Vagina (tissue), 2 donors: ENCODE results near the gene CFAP52. TPM values are rescaled to one million over a fixed set of nuclear protein-coding genes. Genes with fewer than 3 reads are reported as not detected.
"Not testable (repeated sequence)": the region's sequence is repeated elsewhere in the genome, so short reads cannot be mapped to it uniquely, and the experiment has no call there.

Experiments used
- DNase-seq, 2 donors: peaks; one replicate each; pipeline ENCODE4 v3.0.0-alpha.2; 2017; ENCODE audit errors: extremely low spot score in 2 of 2
- H3K27ac ChIP-seq: fragments of 200-600 bp; sonication (generic); one replicate; pipeline ENCODE4 v1.5.1; 2019
- H3K27me3 ChIP-seq: fragments of 200-600 bp; sonication (generic); one replicate; pipeline ENCODE4 v1.5.1; 2019
- H3K36me3 ChIP-seq, 2 donors: fragments of 200-600 bp; sonication (generic); one replicate each; pipeline ENCODE4 v1.5.1; 2017 to 2019
- H3K4me1 ChIP-seq: fragments of 200-600 bp; sonication (generic); one replicate; pipeline ENCODE4 v1.5.1; 2019
- H3K4me3 ChIP-seq, 2 donors: fragments of 200-600 bp; sonication (generic); 1 replicate in 1 of 2; 2 replicates in 1 of 2; pipeline ENCODE4 v1.5.1; 2016 to 2019
- H3K9me3 ChIP-seq: fragments of 200-600 bp; sonication (generic); one replicate; pipeline ENCODE4 v1.5.1; 2019
- CTCF ChIP-seq, 3 experiments: fragments of 450-650 bp in 2 of 3; fragments of 200-600 bp in 1 of 3; sonication (generic) in 1 of 3; IDR thresholded peaks; one replicate each; pipeline ENCODE4 v1.5.1; 2017 to 2019; ENCODE audit warnings: antibody characterized with exemption in 3 of 3, mild to moderate bottlenecking in 2 of 3, moderate library complexity in 2 of 3
- POLR2A ChIP-seq, 2 donors: fragments of 450-650 bp; IDR thresholded peaks; one replicate each; pipeline ENCODE4 v1.6.1; 2017; ENCODE audit warnings: antibody characterized with exemption in 2 of 2, mild to moderate bottlenecking in 2 of 2, moderate library complexity in 2 of 2
- POLR2AphosphoS5 ChIP-seq, 2 donors: sonication (generic); formaldehyde crosslinking; IDR thresholded peaks; one replicate each; pipeline ENCODE4 v1.9.0; 2017; ENCODE audit warnings: antibody characterized with exemption in 2 of 2, mild to moderate bottlenecking in 2 of 2, low read depth in 1 of 2; ENCODE audit not compliant: insufficient read depth in 1 of 2
- intact Hi-C: fragments of 100-400 bp; cut with DNase I; formaldehyde crosslinking; loops from one replicate; pipeline ENCODE4 v1.15.1; 2023
- total RNA-seq: library from RNA; depleted of rRNA; stranded (reverse); fragments of >200 nt; gene quantifications from one replicate; pipeline ENCODE4 v1.2.3, GENCODE V29; 2016

CFAP52 gene
- total RNA-seq, 1 donor from 2014 or later: 2.5 TPM

GRCh38 chr17:9541718-9542117, 34.7 kb upstream of the CFAP52 start:
- no peaks in the 10 kb centered on the region for H3K9me3 ChIP-seq
- DNase-seq: no peak
- intact Hi-C loops: no loop called here

GRCh38 chr17:9544221-9544620, 32.2 kb upstream of the CFAP52 start:
- intact Hi-C loops: no loop called here
- Histone ChIP-seq H3K27ac (no peak overlapping the region), H3K4me3 (no peak overlapping the region), H3K27me3 (no peaks in the 10 kb centered on the region), H3K9me3 (no peaks in the 10 kb centered on the region), H3K36me3 (no peaks in the 10 kb centered on the region), H3K4me1 (no peaks in the 10 kb centered on the region)
- TF ChIP-seq POLR2AphosphoS5 (IDR thresholded peaks at IDR 0.05; ENCODE audit: insufficient read depth in 1 of 2, low read depth in 1 of 2): no peak
- no peak for TF ChIP-seq CTCF (IDR thresholded peaks at IDR 0.05)
- TF ChIP-seq POLR2A (IDR thresholded peaks at IDR 0.05): no peak
- DNase-seq: no peak

More at GRCh38 chr17:9541718-9542117, 34.7 kb upstream of the CFAP52 start:
- TF ChIP-seq CTCF (IDR thresholded peaks at IDR 0.05) (no peak), POLR2AphosphoS5 (IDR thresholded peaks at IDR 0.05; ENCODE audit: insufficient read depth in 1 of 2, low read depth in 1 of 2) (no peak), POLR2A (IDR thresholded peaks at IDR 0.05) (no peak)
- Histone ChIP-seq H3K27ac (no peak overlapping the region), H3K27me3 (no peaks in the 10 kb centered on the region), H3K36me3 (no peaks in the 10 kb centered on the region), H3K4me1 (no peaks in the 10 kb centered on the region), H3K4me3 (no peak overlapping the region)

GRCh38 chr17:9549215-9549614, 27.2 kb upstream of the CFAP52 start:
- H3K27ac ChIP-seq: no peak overlapping the region
- H3K4me1 ChIP-seq: no peaks in the 10 kb centered on the region
- TF ChIP-seq POLR2A (IDR thresholded peaks at IDR 0.05): no peak
- DNase-seq: no peak
- no peaks in the 10 kb centered on the region for H3K36me3 ChIP-seq
- no peak overlapping the region for H3K4me3 ChIP-seq
- intact Hi-C loops: no loop called here
- H3K27me3 ChIP-seq: no peaks in the 10 kb centered on the region
- H3K9me3 ChIP-seq: no peaks in the 10 kb centered on the region

- Histone ChIP-seq H3K36me3 (no peaks in the 10 kb centered on the region), H3K4me1 (no peaks in the 10 kb centered on the region), H3K9me3 (no peaks in the 10 kb centered on the region), H3K27ac (no peak overlapping the region), H3K4me3 (no peak overlapping the region), H3K27me3 (no peaks in the 10 kb centered on the region)
- DNase-seq: no peak
- TF ChIP-seq CTCF (IDR thresholded peaks at IDR 0.05) (no peak), POLR2AphosphoS5 (IDR thresholded peaks at IDR 0.05; ENCODE audit: insufficient read depth in 1 of 2, low read depth in 1 of 2) (no peak), POLR2A (IDR thresholded peaks at IDR 0.05) (no peak)
- intact Hi-C loops: no loop called here
Measured at GRCh38 chr17:9553181-9553580, 23.3 kb upstream of the CFAP52 start.

- Histone ChIP-seq H3K4me1 (no peaks in the 10 kb centered on the region), H3K9me3 (no peaks in the 10 kb centered on the region), H3K27me3 (no peaks in the 10 kb centered on the region), H3K36me3 (no peaks in the 10 kb centered on the region), H3K4me3 (no peak overlapping the region), H3K27ac (no peak overlapping the region)
- intact Hi-C loops: no loop called here
- no peak for DNase-seq
- TF ChIP-seq POLR2AphosphoS5 (IDR thresholded peaks at IDR 0.05; ENCODE audit: insufficient read depth in 1 of 2, low read depth in 1 of 2): no peak
- no peak for TF ChIP-seq POLR2A (IDR thresholded peaks at IDR 0.05)
- no peak for TF ChIP-seq CTCF (IDR thresholded peaks at IDR 0.05)
Measured at GRCh38 chr17:9553596-9553995, 22.8 kb upstream of the CFAP52 start.

- DNase-seq, intact Hi-C loops, H3K27ac ChIP-seq, H3K4me3 ChIP-seq, H3K9me3 ChIP-seq, H3K36me3 ChIP-seq, H3K27me3 ChIP-seq, H3K4me1 ChIP-seq: not testable (repeated sequence)
Measured at GRCh38 chr17:9554715-9555114, 21.7 kb upstream of the CFAP52 start.
